Effector memory CD8-positive, alpha-beta T cell (primary cell): ENCODE data around the gene AGR2.

Experiments
- ATAC-seq: fragments of 150-1000 bp; cut with Tn5 transposase; replicated peaks from 2 replicates; pipeline ENCODE4 v1.10.0; 2021; ENCODE audit warnings: mild to moderate bottlenecking, moderate library complexity
- DNase-seq, 3 experiments: peaks; one replicate each; pipeline ENCODE4 v3.0.0; 2021
- H3K27ac Mint-ChIP-seq, 2 donors: one replicate each; pipeline ENCODE4 v1.8.0; 2022; ENCODE audit warnings: mild to moderate bottlenecking in 2 of 2, mixed read lengths in 2 of 2, moderate library complexity in 2 of 2
- H3K27me3 Mint-ChIP-seq, 2 donors: one replicate each; pipeline ENCODE4 v1.8.0; 2022; ENCODE audit warnings: mixed read lengths in 2 of 2
- H3K36me3 Mint-ChIP-seq: one replicate; pipeline ENCODE4 v1.8.0; 2022; ENCODE audit warnings: mild to moderate bottlenecking, moderate library complexity, mixed read lengths; ENCODE audit not compliant: insufficient read depth
- H3K4me1 Mint-ChIP-seq, 2 donors: one replicate each; pipeline ENCODE4 v1.8.0; 2022; ENCODE audit warnings: low read depth in 2 of 2, mixed read lengths in 2 of 2
- H3K4me3 Mint-ChIP-seq, 2 donors: one replicate each; pipeline ENCODE4 v1.8.0; 2022; ENCODE audit warnings: mild to moderate bottlenecking in 2 of 2, mixed read lengths in 2 of 2, moderate library complexity in 2 of 2
- H3K9me3 Mint-ChIP-seq, 2 donors: one replicate each; pipeline ENCODE4 v1.8.0; 2022; ENCODE audit warnings: mixed read lengths in 2 of 2

AGR2 gene

DNA sequence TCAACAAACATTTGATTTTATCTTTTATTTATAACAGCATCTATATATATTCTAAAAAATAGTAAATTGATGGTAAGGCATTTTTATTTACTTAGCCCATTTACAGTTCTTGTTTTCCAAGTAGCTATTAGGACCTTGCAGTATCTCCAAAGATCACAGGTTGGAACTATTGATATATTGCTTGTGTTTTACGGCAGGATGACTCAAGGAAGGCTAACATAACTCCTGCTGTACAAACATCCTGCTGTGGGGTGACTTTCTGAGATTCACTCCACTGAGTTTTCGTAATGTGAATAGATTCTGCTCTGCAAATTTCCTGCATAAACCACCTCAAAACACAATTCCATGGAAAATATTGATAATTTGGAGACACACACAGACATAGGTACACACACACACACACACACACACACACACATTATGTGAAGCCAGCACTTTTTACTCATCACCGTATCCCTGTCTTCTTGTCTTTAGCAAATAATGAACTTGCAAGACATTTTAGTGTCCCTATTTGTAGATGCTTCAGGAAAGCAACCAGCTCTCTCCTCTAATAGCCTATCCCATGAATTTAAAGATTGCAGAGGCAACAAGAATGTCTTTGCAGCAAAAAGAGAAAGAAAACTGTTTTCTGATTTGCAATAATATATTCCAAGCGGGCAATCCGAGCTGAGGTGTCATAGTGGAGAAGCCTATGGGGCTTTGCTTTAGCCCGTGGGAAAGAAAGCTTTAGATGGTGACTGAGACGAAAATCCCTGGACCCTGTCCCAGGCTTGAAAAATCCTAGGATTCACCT lies 722 bp downstream of the AGR2 start:
- Mint-ChIP-seq H3K27ac (no peak overlapping the region), H3K9me3 (no peaks in the 10 kb centered on the region), H3K4me3 (no peak overlapping the region), H3K4me1 (no peaks in the 10 kb centered on the region), H3K36me3 (no peaks in the 10 kb centered on the region), H3K27me3 (peaks cover 10 to 21% of the 10 kb centered on the region in 2 donors)
- DNase-seq (no peak), ATAC-seq (no peak)

DNA sequence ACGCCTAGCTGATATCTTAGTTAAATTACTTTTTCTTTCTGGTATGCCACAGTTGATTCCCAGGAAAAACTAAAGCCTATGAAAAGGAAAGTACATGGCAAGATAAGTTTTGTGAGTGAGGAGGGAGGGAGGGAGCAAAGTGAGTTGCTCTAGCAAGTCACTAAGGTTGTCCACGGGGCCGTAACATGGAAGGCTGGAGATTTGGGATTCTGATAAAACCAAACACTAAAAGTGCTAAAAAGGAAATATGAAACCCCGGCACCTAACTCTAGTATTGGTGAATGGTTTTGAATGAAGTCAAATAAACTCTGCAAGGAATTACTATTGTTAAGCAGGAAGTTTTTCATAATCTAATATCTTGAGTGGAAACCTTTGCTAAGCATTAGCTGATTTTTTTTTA lies 1.7 kb downstream of the AGR2 start:
- no peak overlapping the region for H3K27ac Mint-ChIP-seq
- H3K4me1 Mint-ChIP-seq: no peaks in the 10 kb centered on the region
- peaks cover 10 to 20% of the 10 kb centered on the region in 2 donors for H3K27me3 Mint-ChIP-seq
- DNase-seq (no peak), ATAC-seq (no peak)
- no peaks in the 10 kb centered on the region for H3K9me3 Mint-ChIP-seq
- H3K4me3 Mint-ChIP-seq: no peak overlapping the region
- no peaks in the 10 kb centered on the region for H3K36me3 Mint-ChIP-seq

DNA sequence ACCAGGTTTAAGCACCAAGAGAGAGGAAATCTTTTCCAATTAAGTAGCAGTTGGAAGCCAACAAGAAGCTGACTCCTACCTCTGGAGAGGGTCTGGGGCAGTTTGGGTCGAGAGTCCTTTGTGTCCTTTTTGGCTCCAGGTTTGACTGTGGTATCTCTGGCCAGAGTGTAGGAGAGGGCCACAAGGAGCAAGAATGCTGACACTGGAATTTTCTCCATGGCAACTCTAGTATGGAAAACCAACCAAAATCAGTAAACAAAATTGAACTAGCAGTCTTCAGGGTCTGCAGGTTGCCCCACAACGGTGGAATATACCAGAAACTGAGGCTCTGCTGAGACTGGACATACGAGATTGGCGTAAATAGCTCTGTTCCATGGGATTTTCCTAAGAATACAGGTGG lies 3.2 kb downstream of the AGR2 start:
- H3K4me3 Mint-ChIP-seq: no peak overlapping the region
- H3K27ac Mint-ChIP-seq: no peak overlapping the region
- DNase-seq (no peak), ATAC-seq (no peak)
- peaks cover 10 to 12% of the 10 kb centered on the region in 2 donors for H3K27me3 Mint-ChIP-seq
- H3K36me3 Mint-ChIP-seq: no peaks in the 10 kb centered on the region
- no peaks in the 10 kb centered on the region for H3K9me3 Mint-ChIP-seq
- H3K4me1 Mint-ChIP-seq: no peaks in the 10 kb centered on the region

DNA sequence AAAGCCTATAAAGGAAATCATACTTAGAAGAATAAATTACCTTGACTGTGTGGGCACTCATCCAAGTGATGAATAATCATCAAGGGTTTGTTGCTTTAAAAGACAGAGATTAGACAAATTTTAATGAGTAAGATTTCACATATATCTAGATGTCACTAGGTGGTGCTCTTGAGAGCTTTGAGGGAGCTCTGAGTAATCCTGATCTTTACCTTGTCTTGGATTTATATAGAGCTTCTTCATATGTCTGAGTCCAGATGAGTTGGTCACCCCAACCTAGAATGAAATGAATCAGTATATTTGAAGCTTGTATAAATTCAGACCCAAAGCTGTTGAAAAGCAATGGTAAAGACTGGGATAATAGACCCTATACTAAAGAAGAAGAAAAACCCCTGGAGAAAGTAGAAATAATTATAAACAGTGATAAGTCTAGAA lies 3.7 kb downstream of the AGR2 start:
- H3K4me3 Mint-ChIP-seq: no peak overlapping the region
- H3K36me3 Mint-ChIP-seq: no peaks in the 10 kb centered on the region
- ATAC-seq: no peak
- no peaks in the 10 kb centered on the region for H3K9me3 Mint-ChIP-seq
- H3K4me1 Mint-ChIP-seq: no peaks in the 10 kb centered on the region
- no peak overlapping the region for H3K27ac Mint-ChIP-seq
- peaks cover 10 to 17% of the 10 kb centered on the region in 2 donors for H3K27me3 Mint-ChIP-seq
- no peak for DNase-seq

DNA sequence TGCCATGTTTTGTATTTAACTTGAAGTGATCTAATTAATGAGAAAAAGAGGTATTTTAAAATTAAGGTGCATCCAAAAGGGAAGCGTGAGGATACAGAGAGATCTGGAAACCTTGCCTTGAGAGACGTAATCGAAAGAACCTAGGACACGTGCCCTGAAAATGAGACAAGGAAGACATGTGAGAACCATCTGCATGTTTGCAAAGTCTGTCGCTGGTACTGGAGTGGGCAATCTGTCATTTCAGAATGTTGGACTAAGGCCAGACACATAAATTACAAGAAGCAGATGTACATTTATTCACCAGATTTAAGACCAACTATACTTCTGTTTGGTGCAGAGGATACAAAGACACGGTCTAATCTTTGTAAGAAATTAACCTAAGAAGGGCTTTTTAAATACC lies 9.2 kb downstream of the AGR2 start:
- Mint-ChIP-seq H3K4me1 (no peaks in the 10 kb centered on the region), H3K36me3 (no peaks in the 10 kb centered on the region), H3K4me3 (no peak overlapping the region), H3K27me3 (peaks cover 13 to 15% of the 10 kb centered on the region in 2 donors), H3K27ac (no peak overlapping the region), H3K9me3 (no peaks in the 10 kb centered on the region)
- ATAC-seq: no peak
- DNase-seq: no peak

DNA sequence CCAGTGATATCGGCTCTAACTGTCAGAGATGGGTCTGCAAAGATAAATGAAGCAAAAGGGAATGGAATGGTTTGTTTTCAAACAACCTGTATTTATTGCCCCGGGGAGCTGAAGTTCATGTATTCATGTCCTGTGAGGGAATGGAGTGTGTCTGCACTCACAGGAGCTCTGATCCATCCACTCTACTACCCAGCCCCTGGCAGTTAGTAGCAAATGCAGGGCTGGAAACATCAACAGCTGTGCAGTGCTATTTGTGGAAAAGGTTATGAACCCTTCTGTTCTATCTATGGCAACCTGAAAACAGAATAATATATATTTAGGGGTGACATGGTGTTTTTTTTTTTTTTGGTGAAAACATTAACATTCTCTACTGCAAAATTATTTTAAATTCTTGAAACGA lies 9.8 kb downstream of the AGR2 start:
- no peaks in the 10 kb centered on the region for H3K4me1 Mint-ChIP-seq
- H3K4me3 Mint-ChIP-seq: no peak overlapping the region
- ATAC-seq (no peak), DNase-seq (no peak)
- no peaks in the 10 kb centered on the region for H3K36me3 Mint-ChIP-seq
- H3K27me3 Mint-ChIP-seq: peaks cover 13 to 15% of the 10 kb centered on the region in 2 donors
- no peak overlapping the region for H3K27ac Mint-ChIP-seq
- no peaks in the 10 kb centered on the region for H3K9me3 Mint-ChIP-seq

DNA sequence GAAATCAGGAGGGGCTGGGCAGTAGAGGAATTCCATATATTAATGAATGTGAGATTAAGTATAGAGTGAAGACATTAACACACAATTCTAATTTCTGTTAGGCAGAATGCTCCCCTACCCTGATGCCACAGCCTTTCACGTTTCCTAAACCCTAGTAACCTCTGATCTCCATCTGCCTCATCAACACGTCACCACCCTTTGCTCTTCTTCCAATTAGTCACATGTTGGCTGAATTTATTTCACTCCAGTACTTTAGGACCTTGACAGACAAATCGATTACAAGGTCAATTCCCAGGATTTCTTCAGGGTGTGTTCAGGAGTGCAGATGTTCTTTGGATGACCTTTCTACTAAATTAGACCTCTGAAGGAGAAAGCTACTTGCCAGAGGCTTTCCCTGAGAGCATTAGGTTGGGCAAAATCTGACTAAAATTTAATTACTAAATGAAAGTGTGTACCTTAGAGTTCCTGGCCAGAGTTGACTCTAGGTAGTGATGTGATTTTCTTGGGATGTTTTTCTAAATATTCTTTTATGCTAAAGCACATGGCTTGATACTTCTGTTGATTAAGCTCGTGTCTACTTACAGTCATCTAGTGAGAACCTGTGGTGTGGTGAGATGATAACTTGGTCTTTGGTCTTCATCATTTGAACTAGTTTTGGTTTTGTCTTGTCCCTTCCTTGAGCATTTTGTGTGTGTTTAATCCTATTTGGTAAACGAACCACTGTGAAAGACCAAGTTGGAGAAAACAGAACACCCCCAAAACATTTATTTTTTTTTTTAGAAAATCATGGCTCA lies 12.7 kb downstream of the AGR2 start:
- Mint-ChIP-seq H3K36me3 (no peaks in the 10 kb centered on the region), H3K27me3 (peaks cover 13 to 23% of the 10 kb centered on the region in 2 donors), H3K27ac (no peak overlapping the region), H3K4me1 (no peaks in the 10 kb centered on the region), H3K9me3 (no peaks in the 10 kb centered on the region), H3K4me3 (no peak overlapping the region)
- DNase-seq (no peak), ATAC-seq (no peak)

DNA sequence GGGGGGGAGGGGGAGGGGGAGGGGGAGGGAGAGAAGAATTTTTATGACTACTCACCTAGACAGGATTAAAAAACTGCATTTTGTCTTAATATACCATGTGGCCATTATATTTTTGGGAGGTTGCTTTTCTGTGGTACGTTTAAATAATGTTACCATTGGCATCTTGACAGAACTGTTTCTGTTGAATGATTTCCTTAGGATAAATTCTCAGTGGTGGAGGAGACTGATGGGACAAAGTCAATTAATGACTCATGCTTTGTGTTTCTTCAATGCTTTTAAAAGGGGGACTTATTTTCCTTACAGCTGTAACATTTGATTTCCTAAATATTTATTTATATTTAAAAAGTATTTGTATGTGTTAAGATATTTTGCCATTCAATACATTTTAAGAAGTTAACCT lies 13.7 kb downstream of the AGR2 start:
- no peak for ATAC-seq
- H3K36me3 Mint-ChIP-seq: no peaks in the 10 kb centered on the region
- H3K4me3 Mint-ChIP-seq: no peak overlapping the region
- no peaks in the 10 kb centered on the region for H3K9me3 Mint-ChIP-seq
- peaks cover 13 to 17% of the 10 kb centered on the region in 2 donors for H3K27me3 Mint-ChIP-seq
- H3K27ac Mint-ChIP-seq: no peak overlapping the region
- no peak for DNase-seq
- H3K4me1 Mint-ChIP-seq: no peaks in the 10 kb centered on the region

DNA sequence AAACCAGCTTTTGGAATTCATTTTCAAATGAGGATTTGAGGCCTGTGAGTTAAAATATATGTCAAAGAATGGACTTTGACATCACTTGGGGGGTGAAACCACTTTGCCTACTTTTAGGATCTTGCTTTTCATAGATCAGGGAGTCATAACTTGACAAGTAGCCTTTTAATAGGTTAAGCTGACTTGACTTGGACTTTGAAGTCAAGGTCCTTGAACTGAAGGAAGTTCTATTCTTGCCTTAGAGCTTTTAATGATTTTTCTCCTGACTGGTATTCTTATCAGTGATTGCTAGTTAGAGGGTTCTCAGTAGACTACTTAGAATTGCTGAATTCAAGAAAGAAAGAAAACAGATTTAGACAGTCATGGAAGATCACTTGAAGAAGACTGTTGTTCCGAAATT lies 17.7 kb downstream of the AGR2 start:
- no peak for ATAC-seq
- Mint-ChIP-seq H3K4me1 (no peaks in the 10 kb centered on the region), H3K27ac (no peak overlapping the region), H3K9me3 (no peaks in the 10 kb centered on the region), H3K36me3 (no peaks in the 10 kb centered on the region), H3K4me3 (no peak overlapping the region), H3K27me3 (peaks cover 0 to 14% of the 10 kb centered on the region in 2 donors)
- no peak for DNase-seq

DNA sequence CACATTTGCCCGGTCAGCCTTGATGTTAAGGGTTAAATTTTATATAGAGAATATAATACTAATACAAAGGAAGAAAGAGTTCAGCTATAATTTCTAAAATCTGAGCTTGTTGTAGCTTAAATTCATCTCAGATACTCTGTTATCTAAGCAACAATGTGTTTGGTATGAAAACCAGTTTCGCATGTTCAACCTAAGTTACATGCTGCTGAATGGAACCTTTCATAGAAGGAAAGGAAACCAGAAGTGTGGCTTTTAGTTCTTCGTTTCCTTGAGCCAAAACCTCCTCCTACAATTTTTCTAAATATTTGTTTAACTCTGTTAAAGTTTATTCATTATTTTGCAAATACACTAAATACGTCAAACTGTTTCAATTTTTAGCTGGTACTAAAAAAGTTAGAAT lies 18.5 kb downstream of the AGR2 start:
- Mint-ChIP-seq H3K4me1 (no peaks in the 10 kb centered on the region), H3K9me3 (no peaks in the 10 kb centered on the region), H3K4me3 (no peak overlapping the region), H3K27ac (no peak overlapping the region), H3K27me3 (peaks cover 0 to 14% of the 10 kb centered on the region in 2 donors), H3K36me3 (no peaks in the 10 kb centered on the region)
- ATAC-seq: no peak
- DNase-seq: no peak

DNA sequence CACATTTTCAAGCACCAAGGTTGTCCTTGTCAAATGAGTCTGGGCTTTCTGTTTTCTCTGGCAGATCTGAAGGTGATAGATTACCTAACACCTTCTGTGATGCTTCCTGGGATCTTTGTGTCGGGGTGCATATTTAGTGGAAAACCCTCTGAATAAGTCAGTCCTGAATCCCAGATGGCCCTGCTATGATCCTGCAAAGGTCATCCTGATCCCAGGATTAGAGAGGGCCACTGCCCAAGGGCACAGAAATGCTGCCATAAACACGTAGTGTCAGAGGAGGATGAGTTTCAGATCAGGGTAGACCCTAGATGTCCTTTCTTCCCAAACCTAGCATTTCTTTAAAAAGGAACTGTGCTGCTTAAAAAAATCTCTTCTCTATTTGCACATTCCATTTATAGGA lies 19.0 kb downstream of the AGR2 start:
- DNase-seq: no peak
- H3K36me3 Mint-ChIP-seq: no peaks in the 10 kb centered on the region
- no peaks in the 10 kb centered on the region for H3K4me1 Mint-ChIP-seq
- peaks cover 0 to 15% of the 10 kb centered on the region in 2 donors for H3K27me3 Mint-ChIP-seq
- H3K9me3 Mint-ChIP-seq: no peaks in the 10 kb centered on the region
- H3K27ac Mint-ChIP-seq: no peak overlapping the region
- H3K4me3 Mint-ChIP-seq: no peak overlapping the region
- ATAC-seq: no peak

DNA sequence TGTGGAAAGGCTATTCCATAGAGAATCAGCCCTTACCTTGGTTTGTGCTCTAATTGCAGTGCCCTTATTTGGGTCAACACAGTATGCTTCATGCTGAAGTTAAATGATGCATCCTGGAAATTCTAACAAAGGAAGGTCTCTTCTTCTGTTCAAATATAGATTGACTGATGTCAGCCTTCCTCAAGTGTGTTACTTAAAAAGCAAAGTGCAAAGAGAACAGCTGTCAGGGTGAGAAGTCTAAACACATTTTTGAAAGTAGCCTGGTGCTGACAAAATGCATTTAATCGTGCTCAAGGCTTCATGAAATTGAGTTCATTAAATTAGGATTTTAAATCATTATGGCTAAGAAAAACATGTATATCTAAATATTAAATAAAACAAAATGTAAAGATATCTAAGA lies 19.5 kb downstream of the AGR2 start:
- ATAC-seq: no peak
- no peak overlapping the region for H3K27ac Mint-ChIP-seq
- no peak overlapping the region for H3K4me3 Mint-ChIP-seq
- no peaks in the 10 kb centered on the region for H3K36me3 Mint-ChIP-seq
- peaks cover 0 to 20% of the 10 kb centered on the region in 2 donors for H3K27me3 Mint-ChIP-seq
- H3K9me3 Mint-ChIP-seq: no peaks in the 10 kb centered on the region
- DNase-seq: no peak
- no peaks in the 10 kb centered on the region for H3K4me1 Mint-ChIP-seq

DNA sequence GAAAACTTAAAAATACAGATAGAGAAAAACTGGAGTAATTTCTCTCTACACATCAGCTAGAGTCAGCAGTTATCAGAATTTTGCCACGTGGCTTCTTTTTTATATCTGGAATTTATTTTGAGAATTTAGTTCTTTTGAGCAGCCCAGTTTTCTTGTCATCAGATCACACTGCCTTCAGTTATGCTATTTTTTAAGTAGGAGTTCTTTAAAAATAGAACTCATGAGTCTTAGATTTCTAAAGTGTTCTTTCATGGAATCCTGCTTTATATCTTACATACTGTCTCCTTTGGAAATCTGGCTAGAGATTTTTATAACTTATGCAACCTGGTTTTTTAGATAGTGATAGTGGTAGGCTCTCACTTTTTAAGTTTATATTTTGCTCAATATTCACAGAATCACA lies 24.2 kb downstream of the AGR2 start:
- Mint-ChIP-seq H3K27me3 (peaks cover 0 to 13% of the 10 kb centered on the region in 2 donors), H3K27ac (no peak overlapping the region), H3K9me3 (no peaks in the 10 kb centered on the region), H3K4me1 (no peaks in the 10 kb centered on the region), H3K36me3 (no peaks in the 10 kb centered on the region), H3K4me3 (no peak overlapping the region)
- DNase-seq (no peak), ATAC-seq (no peak)

DNA sequence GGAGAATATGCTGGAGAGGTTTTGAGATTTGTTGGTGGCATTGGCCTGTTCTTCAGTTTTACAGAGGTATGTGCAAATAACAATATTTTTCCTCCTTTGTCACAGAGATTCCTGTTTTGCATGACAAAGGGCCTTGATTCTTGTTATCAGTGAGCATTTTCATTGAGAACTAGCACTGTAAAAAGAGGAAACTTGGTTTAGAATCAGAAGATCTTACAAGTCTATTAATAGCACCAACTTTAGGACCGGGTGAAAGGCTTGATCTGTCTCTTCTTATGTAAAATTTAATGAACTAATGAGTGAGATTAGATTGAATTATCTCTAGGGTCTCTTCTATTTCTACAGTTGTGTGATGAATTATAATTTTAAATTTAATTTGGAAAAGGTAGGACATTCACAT lies 25.7 kb downstream of the AGR2 start:
- no peaks in the 10 kb centered on the region for H3K9me3 Mint-ChIP-seq
- no peak for DNase-seq
- no peaks in the 10 kb centered on the region for H3K4me1 Mint-ChIP-seq
- H3K36me3 Mint-ChIP-seq: no peaks in the 10 kb centered on the region
- H3K27me3 Mint-ChIP-seq: peaks cover 0 to 7% of the 10 kb centered on the region in 2 donors
- no peak for ATAC-seq
- H3K4me3 Mint-ChIP-seq: no peak overlapping the region
- no peak overlapping the region for H3K27ac Mint-ChIP-seq
